ENCODE measurements around the gene HPCAL1.

HPCAL1 gene

DNA sequence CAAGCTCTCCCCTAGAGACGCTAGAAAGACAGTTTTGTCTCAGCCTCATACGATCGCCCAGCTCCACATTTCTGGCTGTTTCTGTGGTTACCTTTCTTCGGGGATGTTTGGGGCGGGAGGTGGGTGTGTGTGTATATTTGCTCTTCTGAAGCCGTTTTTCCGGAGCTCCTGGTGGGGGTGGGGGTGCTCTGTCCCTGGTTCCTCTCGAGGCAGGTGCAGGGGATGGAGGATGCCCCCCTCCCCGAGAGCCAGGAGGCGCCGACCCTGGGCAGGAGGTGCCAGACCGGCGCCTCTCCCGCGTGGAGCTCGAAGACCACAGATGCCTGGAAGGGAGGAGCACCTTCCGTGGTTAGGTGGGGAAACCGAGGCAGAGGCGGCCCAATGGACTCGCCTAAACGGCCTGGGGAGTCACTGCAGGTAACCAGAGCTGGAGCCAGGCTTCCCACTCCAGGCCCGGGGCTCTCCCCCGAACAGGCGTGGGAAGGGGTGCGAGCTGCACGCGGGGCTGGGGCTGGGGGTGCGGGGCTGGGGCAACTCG lies 694 bp upstream of the HPCAL1 start:
- TF ChIP-seq CTCF (conservative IDR thresholded peaks at IDR 0.05; ENCODE audit: low read depth), result no peak
- H3K27ac ChIP-seq, result peak overlapping the region; percentile 80
- POLR2A ChIA-PET (ENCODE audit: low non-redundant PET), result interaction anchor here (0.7 kb wide), 1 partner anchor 108 kb away, joined by 10 read pairs; no protein-coding TSS in a partner anchor
- DNase-seq (ENCODE audit: low spot score), result no peak
- CTCF ChIA-PET, result interaction anchor here (0.6 to 1.5 kb wide), 4 partner anchors 15 to 486 kb away, joined by 3 to 8 read pairs (median 4); no protein-coding TSS in a partner anchor

DNA sequence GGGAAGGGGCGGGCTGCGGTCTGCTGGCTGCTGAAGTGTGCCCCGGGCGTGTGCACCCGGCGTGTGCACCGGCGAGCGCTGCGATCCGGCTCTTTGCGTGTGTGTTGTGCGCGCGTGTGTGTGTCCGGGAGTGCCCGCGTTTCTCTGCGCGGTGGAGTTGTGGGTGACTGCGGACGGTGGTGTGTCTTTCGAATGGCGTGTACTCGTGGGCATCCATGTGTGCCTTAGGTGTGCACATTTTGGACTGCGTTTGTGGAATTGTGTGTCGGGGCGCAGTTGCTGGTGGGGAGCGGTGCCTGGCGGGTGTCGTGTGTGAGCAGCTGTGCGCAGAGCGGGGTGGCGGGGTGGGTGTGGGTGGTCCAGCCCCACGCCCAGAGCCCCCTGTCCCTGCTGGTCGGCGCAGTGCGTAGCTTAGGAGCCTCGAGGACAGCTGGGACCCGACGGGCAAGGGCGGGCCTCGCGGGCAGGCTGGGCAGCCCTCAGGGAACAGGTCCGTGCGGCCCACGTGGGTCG lies 533 bp downstream of the HPCAL1 start:
- no peak for TF ChIP-seq CTCF (conservative IDR thresholded peaks at IDR 0.05; ENCODE audit: low read depth)
- no peak for DNase-seq (ENCODE audit: low spot score)
- ChIA-PET CTCF (interaction anchor here (1.1 to 1.9 kb wide), 3 partner anchors 106 to 179 kb away, joined by 3 to 9 read pairs (median 7); no protein-coding TSS in a partner anchor), POLR2A (ENCODE audit: low non-redundant PET) (interaction anchor here (0.6 to 1.4 kb wide), 2 partner anchors 106 to 339 kb away, joined by 4 to 6 read pairs; no protein-coding TSS in a partner anchor)
- H3K27ac ChIP-seq, result peak overlapping the region; percentile 80

- peak; percentile 42 for DNase-seq (ENCODE audit: low spot score)
- ChIA-PET POLR2A (ENCODE audit: low non-redundant PET) (interaction anchor here (0.6 to 1.4 kb wide), 2 partner anchors 105 to 339 kb away, joined by 4 to 6 read pairs; no protein-coding TSS in a partner anchor), CTCF (interaction anchor here (0.9 to 1.9 kb wide), 7 partner anchors 19 to 179 kb away, joined by 3 to 9 read pairs (median 6); no protein-coding TSS in a partner anchor)
- TF ChIP-seq CTCF (conservative IDR thresholded peaks at IDR 0.05; ENCODE audit: low read depth), result peak; percentile 32
- H3K27ac ChIP-seq, result peak overlapping the region; percentile 80
Measured at GRCh38 chr2:10303694-10304378, 1.1 kb downstream of the HPCAL1 start.

DNA sequence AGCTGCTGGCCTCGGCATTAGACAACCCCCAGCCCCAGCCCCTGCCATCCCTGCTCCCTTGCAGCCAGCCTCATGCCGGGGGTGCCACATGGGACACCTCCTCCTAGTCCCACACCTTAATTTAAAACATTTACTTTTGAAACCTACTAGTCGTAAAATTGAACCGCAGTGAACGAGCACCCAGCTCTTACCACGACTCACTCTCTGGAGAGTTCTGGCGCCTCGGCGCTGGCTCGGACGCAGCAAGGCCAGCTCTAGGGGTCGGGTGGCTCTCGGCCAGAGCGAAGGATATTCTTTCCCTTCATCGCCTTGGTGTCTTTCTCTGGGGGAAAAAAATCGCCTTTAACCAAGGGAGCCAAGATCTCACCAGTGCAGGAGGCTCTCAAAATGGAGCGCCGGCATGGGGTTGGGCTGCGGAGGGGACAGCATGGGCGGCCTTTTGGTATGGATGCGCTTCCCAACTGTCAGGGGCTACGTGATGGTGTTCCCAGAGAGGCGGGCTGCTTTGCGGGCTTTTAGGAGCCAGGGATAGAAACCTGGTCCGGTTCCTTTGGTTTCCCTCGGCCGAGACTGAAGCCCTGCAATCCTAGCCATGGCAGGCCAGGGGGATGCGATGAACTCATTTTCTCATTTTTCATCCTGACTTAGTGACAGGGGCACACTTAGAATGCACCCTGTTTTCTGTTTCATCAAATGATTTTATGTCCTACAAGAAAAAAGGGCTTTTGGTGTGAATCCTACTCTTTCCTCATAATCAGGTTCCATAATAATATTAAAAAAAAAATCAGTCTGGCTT lies 2.0 kb downstream of the HPCAL1 start:
- ChIA-PET POLR2A (ENCODE audit: low non-redundant PET) (interaction anchor here (1.4 kb wide), 1 partner anchor 104 kb away, joined by 6 read pairs; no protein-coding TSS in a partner anchor), CTCF (interaction anchor here (0.5 to 1.9 kb wide), 10 partner anchors 13 to 180 kb away, joined by 3 to 9 read pairs (median 4); no protein-coding TSS in a partner anchor)
- no peak for DNase-seq (ENCODE audit: low spot score)
- peak overlapping the region; percentile 80 for H3K27ac ChIP-seq
- no peak for TF ChIP-seq CTCF (conservative IDR thresholded peaks at IDR 0.05; ENCODE audit: low read depth)

DNA sequence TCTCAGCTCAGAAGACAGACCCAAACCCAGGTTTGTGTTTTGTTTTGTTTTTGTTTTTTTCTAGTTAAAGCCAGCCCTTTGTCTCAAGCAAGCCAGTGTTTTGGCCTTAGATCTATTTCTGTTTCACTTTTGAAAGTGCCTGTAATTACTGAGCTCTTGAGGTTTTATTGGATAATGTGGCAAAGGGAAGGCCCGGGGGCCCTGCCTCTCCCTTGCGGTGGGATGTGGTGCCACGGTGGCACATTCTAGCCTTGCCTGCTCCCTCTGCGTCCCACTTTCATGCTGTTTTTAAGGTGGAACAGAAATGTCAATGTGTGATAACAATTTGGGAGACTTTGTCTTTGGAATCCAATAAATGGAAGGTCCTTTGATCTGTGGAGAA lies 2.5 kb downstream of the HPCAL1 start:
- no peak overlapping the region for H3K27ac ChIP-seq
- POLR2A ChIA-PET (ENCODE audit: low non-redundant PET), result no interaction called here
- DNase-seq (ENCODE audit: low spot score), result no peak
- CTCF ChIA-PET, result interaction anchor here (0.5 to 1.1 kb wide), 5 partner anchors 12 to 130 kb away, joined by 3 to 4 read pairs (median 4); no protein-coding TSS in a partner anchor
- no peak for TF ChIP-seq CTCF (conservative IDR thresholded peaks at IDR 0.05; ENCODE audit: low read depth)

- no peak overlapping the region for H3K27ac ChIP-seq
- DNase-seq (ENCODE audit: low spot score), result no peak
- TF ChIP-seq CTCF (conservative IDR thresholded peaks at IDR 0.05; ENCODE audit: low read depth), result no peak
- POLR2A ChIA-PET (ENCODE audit: low non-redundant PET), result no interaction called here
- CTCF ChIA-PET, result interaction anchor here (0.6 to 1.1 kb wide), 4 partner anchors 12 to 84 kb away, joined by 3 to 4 read pairs (median 4); no protein-coding TSS in a partner anchor
Measured at GRCh38 chr2:10305715-10306114, 3.0 kb downstream of the HPCAL1 start.
